ENCODE measurements around the gene FAM228B.

GRCh38 chr2:24163601-24164000 is 40.3 kb downstream of the FAM228B start:
- TF ChIP-seq, protein P1, sequence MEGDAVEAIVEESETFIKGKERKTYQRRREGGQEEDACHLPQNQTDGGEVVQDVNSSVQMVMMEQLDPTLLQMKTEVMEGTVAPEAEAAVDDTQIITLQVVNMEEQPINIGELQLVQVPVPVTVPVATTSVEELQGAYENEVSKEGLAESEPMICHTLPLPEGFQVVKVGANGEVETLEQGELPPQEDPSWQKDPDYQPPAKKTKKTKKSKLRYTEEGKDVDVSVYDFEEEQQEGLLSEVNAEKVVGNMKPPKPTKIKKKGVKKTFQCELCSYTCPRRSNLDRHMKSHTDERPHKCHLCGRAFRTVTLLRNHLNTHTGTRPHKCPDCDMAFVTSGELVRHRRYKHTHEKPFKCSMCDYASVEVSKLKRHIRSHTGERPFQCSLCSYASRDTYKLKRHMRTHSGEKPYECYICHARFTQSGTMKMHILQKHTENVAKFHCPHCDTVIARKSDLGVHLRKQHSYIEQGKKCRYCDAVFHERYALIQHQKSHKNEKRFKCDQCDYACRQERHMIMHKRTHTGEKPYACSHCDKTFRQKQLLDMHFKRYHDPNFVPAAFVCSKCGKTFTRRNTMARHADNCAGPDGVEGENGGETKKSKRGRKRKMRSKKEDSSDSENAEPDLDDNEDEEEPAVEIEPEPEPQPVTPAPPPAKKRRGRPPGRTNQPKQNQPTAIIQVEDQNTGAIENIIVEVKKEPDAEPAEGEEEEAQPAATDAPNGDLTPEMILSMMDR (IDR thresholded peaks at IDR 0.05), result no peak
- TF ChIP-seq POLR2AphosphoS5 (IDR thresholded peaks at IDR 0.05) (no peak), POLR2A (IDR thresholded peaks at IDR 0.05) (no peak), EP300 (IDR thresholded peaks at IDR 0.05) (no peak)
